Natural killer cell (primary cell): Measurements from ENCODE around the gene PSKH1. TPM values are rescaled to one million over a fixed set of nuclear protein-coding genes. Genes with fewer than 3 reads are reported as not detected.

Experiments
- ATAC-seq, 3 donors: fragments of 150-1000 bp in 2 of 3; fragments of 200-7000 bp in 1 of 3; cut with Tn5 transposase; 1 replicate in 1 of 3; 2 replicates in 2 of 3; pipeline ENCODE4 v1.10.0; 2021; ENCODE audit warnings: mild to moderate bottlenecking in 2 of 3, moderate library complexity in 2 of 3
- DNase-seq, 2 donors: peaks; one replicate each; pipeline versions ENCODE4 v3.0.0 to v3.0.0-alpha.2; 2013 to 2021; ENCODE audit warnings: mixed read lengths in 1 of 2
- H3K27ac ChIP-seq: one replicate; pipeline ENCODE4 v1.5.1; 2013; ENCODE audit warnings: mild to moderate bottlenecking, low read length
- H3K27me3 ChIP-seq: one replicate; pipeline ENCODE4 v1.6.1; 2013; ENCODE audit warnings: low read length; ENCODE audit not compliant: control insufficient read depth, insufficient read depth
- H3K36me3 ChIP-seq: one replicate; pipeline ENCODE4 v1.6.1; 2013; ENCODE audit warnings: low read length; ENCODE audit not compliant: control insufficient read depth, insufficient read depth
- H3K4me1 ChIP-seq: one replicate; pipeline ENCODE4 v1.6.1; 2013; ENCODE audit warnings: low read length; ENCODE audit not compliant: control insufficient read depth, insufficient read depth
- H3K4me3 ChIP-seq: one replicate; pipeline ENCODE4 v1.5.1; 2013; ENCODE audit warnings: low read length
- H3K9me3 ChIP-seq: one replicate; pipeline ENCODE4 v1.6.1; 2013; ENCODE audit warnings: low read length; ENCODE audit not compliant: control insufficient read depth, insufficient read depth
- H3K27ac Mint-ChIP-seq, 2 donors: one replicate each; pipeline ENCODE4 v1.8.0; 2022; ENCODE audit warnings: mild to moderate bottlenecking in 2 of 2, mixed read lengths in 2 of 2, moderate library complexity in 1 of 2
- H3K27me3 Mint-ChIP-seq, 2 donors: one replicate each; pipeline ENCODE4 v1.8.0; 2022; ENCODE audit warnings: low read depth in 2 of 2, mixed read lengths in 2 of 2
- H3K36me3 Mint-ChIP-seq: one replicate; pipeline ENCODE4 v1.8.0; 2022; ENCODE audit warnings: mixed read lengths
- H3K4me1 Mint-ChIP-seq, 2 donors: one replicate each; pipeline ENCODE4 v1.8.0; 2022; ENCODE audit warnings: mixed read lengths in 2 of 2
- H3K4me3 Mint-ChIP-seq: one replicate; pipeline ENCODE4 v1.8.0; 2022; ENCODE audit warnings: mild to moderate bottlenecking, moderate library complexity, mixed read lengths
- H3K9me3 Mint-ChIP-seq, 2 donors: one replicate each; pipeline ENCODE4 v1.8.0; 2022; ENCODE audit warnings: mixed read lengths in 2 of 2
- CTCF ChIP-seq: fragments of 200-600 bp; IDR thresholded peaks from one replicate; pipeline ENCODE4 v1.8.0; 2022; ENCODE audit warnings: antibody characterized with exemption
- WGBS: methylation state at CpG from one replicate; pipeline ENCODE4 v1.1.7; 2013; ENCODE audit warnings: missing lambda C conversion rate; ENCODE audit not compliant: insufficient coverage; 5-methylcytosine and 5-hydroxymethylcytosine counted together
- intact Hi-C: fragments of 100-400 bp; cut with micrococcal nuclease; formaldehyde crosslinking; loops from one replicate; pipeline ENCODE4 v1.14.2; 2022
- total RNA-seq, 4 donors: library from RNA; stranded (reverse); fragments of 120-200 nt in 1 of 4; gene quantifications; one replicate each; pipeline versions ENCODE4 v1.2.3 to v1.2.4, GENCODE V29; 2013 to 2022

Gene PSKH1
- total RNA-seq, 3 donors from 2014 or later (not counting 1 experiment from before 2014, with no cell fraction given) = 16.8 to 24.7 (median 19.5) TPM

GRCh38 chr16:67954421-67955196 is 61.6 kb downstream of the PSKH1 start:
- ATAC-seq = no peak
- WGBS = 96% methylated on average over 10 of the region's 10 CpGs
- Histone ChIP-seq H3K27ac (no peak overlapping the region), H3K4me1 (no peaks in the 10 kb centered on the region), H3K4me3 (no peak overlapping the region), H3K9me3 (no peaks in the 10 kb centered on the region), H3K27me3 (no peaks in the 10 kb centered on the region), H3K36me3 (peaks cover 19% of the 10 kb centered on the region)
- H3K27ac Mint-ChIP-seq = no peak overlapping the region
- no peaks in the 10 kb centered on the region for H3K9me3 Mint-ChIP-seq
- intact Hi-C loops = no loop called here
- DNase-seq = no peak
- no peak overlapping the region for H3K4me3 Mint-ChIP-seq
- no peaks in the 10 kb centered on the region for H3K36me3 Mint-ChIP-seq
- no peak for TF ChIP-seq CTCF
- no peaks in the 10 kb centered on the region for H3K27me3 Mint-ChIP-seq
- no peaks in the 10 kb centered on the region for H3K4me1 Mint-ChIP-seq

GRCh38 chr16:67957622-67958021 is 64.6 kb downstream of the PSKH1 start:
- H3K4me1 Mint-ChIP-seq = peaks cover under 1% of the 10 kb centered on the region in 2 donors

GRCh38 chr16:67959536-67960329 is 66.7 kb downstream of the PSKH1 start:
- no peak for TF ChIP-seq CTCF

More at GRCh38 chr16:67957622-67958021, 64.6 kb downstream of the PSKH1 start:
- intact Hi-C loops = no loop called here
- Histone ChIP-seq H3K36me3 (peaks cover 18% of the 10 kb centered on the region), H3K27me3 (no peaks in the 10 kb centered on the region), H3K9me3 (no peaks in the 10 kb centered on the region), H3K4me3 (no peak overlapping the region), H3K27ac (no peak overlapping the region), H3K4me1 (no peaks in the 10 kb centered on the region)
- 97% methylated on average over 9 of the region's 9 CpGs for WGBS
- no peak for TF ChIP-seq CTCF
- H3K9me3 Mint-ChIP-seq = no peaks in the 10 kb centered on the region
- DNase-seq = no peak
- H3K27ac Mint-ChIP-seq = no peak overlapping the region
- H3K36me3 Mint-ChIP-seq = no peaks in the 10 kb centered on the region
- H3K4me3 Mint-ChIP-seq = no peak overlapping the region
- no peak for ATAC-seq
- no peaks in the 10 kb centered on the region for H3K27me3 Mint-ChIP-seq

More at GRCh38 chr16:67959536-67960329, 66.7 kb downstream of the PSKH1 start:
- peaks cover 19% of the 10 kb centered on the region for H3K36me3 ChIP-seq
- no peaks in the 10 kb centered on the region for H3K27me3 ChIP-seq
- no peak overlapping the region for H3K27ac ChIP-seq
- no peak for ATAC-seq
- no peak overlapping the region for H3K27ac Mint-ChIP-seq
- peaks cover 5% of the 10 kb centered on the region in 2 donors for H3K4me1 Mint-ChIP-seq
- intact Hi-C loops = no loop called here
- H3K27me3 Mint-ChIP-seq = no peaks in the 10 kb centered on the region
- H3K36me3 Mint-ChIP-seq = no peaks in the 10 kb centered on the region
- H3K4me3 ChIP-seq = no peak overlapping the region
- WGBS = 96% methylated on average over 11 of the region's 11 CpGs
- no peaks in the 10 kb centered on the region for H3K4me1 ChIP-seq
- H3K9me3 ChIP-seq = no peaks in the 10 kb centered on the region
- no peak overlapping the region for H3K4me3 Mint-ChIP-seq
- no peaks in the 10 kb centered on the region for H3K9me3 Mint-ChIP-seq
- DNase-seq = no peak
